NOMO-1 (cell line): ENCODE measurements around the gene HLX.
A peak's percentile ranks its signal among the peaks of the same experiment; 100 is the strongest.

Experiments used
- DNase-seq, 2 experiments: peaks; one replicate each; lab custom pipeline; 2025; ENCODE audit not compliant: unreplicated experiment in 2 of 2; lab: John Stamatoyannopoulos, UW

HLX gene

DNA sequence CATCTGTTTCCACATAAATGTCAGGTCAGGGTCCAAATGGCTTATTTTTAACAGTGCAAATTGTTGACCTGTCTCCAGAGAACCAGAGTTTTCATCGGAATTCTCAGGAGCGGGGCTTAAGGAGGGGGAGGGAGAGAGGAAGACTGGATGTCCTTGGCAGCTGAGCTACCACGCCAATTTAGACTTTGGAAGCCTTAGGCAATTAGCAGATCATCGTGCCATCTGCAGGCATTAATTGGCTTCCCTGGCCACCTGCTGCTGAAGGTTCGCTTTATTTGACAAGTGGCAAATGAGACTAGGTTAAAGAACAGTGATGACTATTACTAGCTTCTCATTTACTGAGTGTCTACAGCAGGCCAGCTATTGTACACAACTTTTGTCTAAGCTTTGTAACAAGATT, 43.7 kb downstream of the HLX start:
- no peak for DNase-seq

DNA sequence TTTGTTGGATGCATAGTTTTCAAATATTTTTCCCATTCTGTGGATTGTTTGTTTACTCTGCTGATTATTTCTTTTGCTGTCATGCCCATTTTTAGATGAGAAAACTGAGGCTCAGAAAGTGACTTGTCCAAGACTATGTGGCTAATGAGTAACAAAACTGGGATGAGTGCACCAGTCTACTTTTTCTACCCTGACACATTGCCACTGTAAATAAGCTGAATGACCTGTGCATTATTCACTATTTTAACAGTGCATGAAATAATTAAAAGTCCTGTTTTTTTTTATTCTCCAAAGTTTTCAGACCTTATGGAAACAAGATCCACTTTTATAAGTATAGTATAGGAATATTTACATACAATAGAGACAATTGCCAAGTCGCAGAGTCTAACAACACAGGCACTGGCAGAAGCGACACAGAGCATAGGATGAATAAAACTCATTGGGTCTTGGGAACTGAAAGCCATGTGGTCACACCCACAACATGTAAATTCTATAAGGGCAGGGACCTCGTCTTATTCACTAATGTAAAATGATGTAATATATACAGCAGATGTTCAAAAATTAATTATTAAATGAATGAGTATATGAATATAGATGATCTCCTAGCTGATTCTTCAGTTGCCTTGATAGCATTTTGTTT, 45.2 kb downstream of the HLX start:
- no peak for DNase-seq

DNA sequence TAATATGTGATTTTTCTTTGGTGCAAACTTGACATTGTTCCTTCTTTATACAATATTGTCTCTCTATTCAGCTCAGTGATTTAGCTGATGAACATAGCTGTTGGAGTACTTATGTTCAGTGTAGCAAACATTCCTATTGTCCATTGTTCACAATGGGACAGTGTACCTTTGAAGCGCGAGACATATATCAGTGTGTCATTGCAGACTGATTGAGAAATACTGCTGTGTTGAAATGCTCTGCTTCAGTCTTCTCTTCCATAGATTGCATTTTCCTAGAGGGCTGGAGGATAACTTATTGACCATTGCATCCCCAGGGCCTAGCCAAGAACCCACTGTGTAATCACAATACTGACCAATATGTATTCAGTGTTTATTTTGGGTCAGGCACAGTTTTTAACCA, 46.5 kb downstream of the HLX start:
- no peak for DNase-seq

DNA sequence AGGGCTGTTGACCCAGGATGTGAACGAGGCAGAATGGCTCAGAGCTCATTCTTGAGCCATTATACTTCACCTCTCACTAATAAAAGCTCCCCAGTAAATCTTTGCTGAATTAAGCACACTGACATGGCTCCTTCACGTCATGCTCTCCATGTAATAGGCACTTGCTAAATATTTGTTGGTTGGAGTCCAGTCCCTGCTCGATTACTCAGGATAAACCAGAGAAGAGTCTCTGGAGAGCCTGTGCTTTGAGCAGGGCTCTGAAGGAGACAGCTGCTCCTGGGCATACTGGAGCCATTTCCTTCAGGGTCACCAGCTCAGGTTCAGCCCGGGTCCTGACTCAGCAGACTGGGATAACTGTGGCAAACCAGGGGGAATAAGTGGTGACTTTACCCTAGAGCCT, 46.9 kb downstream of the HLX start:
- no peak for DNase-seq

DNA sequence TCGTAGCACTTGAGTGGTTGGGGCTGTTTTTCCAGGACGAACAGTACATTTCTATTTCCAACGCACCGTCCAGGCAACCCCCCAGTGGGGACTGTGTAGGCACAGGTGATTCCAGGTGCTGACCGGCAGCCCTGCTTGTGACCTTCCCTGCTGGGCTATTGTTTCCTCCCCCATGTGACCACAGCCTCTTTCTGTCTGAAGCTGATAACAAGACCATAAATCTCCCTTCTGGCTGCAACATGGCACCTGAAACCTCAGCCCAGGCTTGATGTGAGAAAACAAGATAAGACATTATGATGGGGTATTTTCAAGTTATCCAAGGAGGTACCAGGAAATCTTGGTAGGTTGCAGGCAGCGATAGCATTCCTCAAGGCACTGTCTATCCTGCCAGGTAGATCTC, 48.2 kb downstream of the HLX start:
- no peak for DNase-seq

DNA sequence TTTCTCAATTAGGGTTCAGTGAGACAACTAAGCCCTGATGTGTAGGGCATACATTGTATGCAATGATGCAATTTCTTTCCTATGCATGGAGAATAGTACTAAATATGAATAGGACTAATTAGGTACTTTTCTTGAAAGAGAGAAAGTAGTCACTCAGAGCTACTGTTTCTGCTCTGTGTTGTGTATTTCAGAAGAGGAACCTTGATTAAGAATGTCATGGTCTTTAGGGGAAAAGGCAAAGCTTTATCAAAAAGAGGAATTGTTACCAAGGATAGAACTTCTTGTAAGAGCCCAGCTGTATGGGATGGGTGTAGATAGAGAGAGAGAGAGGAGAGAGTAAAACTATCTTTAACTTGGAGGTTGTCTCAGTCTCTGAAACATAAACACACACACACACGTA, 49.1 kb downstream of the HLX start:
- peak in 1 of 2 experiments; percentile 22 for DNase-seq

DNA sequence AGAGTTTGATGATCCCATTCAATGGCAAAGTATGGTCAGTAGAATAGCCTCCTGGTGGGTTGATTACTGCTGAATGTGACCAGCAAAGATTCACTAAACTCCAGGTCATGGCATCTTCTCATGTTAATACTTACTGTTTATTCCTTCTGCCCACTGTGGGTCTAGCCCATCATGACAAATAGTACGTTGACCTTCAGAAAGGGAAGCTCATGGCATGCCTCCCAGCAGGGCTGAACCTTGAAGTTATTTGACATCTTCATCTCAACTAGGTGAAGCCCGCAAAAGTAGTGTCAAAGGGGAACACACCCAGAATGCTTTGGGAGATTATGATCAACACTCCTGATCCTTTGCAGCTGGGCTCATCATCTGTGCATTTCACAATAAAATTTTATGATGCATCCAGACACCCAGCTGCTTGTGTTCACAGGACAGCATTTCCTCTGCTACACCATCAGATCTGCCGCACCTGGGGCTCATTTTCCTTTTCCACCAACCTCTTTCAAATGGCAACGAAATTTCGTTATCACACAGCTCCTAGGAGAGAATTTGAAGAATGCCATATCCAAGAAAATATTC, 49.6 kb downstream of the HLX start:
- DNase-seq, result no peak

DNA sequence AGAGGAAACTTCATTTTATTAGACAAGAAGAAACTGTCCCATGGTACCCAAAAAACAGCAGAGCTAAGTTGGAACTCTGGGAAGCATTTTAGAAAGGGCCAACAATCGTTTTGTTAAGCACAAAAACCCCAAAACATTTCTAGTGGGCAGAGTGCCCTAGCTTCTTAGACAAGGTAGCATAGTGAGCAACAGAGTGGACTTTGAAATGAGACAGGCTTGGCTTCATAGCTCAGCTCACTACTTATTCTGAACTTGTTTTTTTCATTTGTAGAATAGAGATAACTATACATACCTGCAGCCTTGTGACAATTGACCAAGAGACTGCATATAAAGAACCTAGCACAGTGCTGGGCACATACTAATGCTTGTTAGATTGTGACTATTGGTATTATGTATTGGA, 50.1 kb downstream of the HLX start:
- DNase-seq, result no peak
